Thymus (tissue), 11 donors: ENCODE data around the gene FOXL3. TPM values are rescaled to one million over a fixed set of nuclear protein-coding genes. Genes with fewer than 3 reads are reported as not detected.
A peak's percentile ranks its signal among the peaks of the same experiment; 100 is the strongest.

Source experiments
- DNase-seq, 9 donors: peaks; one replicate each; pipeline ENCODE4 v3.0.0-alpha.2; 2013; ENCODE audit warnings: low spot score in 9 of 9, low read depth in 6 of 9, missing footprints in 1 of 9
- H3K27ac ChIP-seq, 2 donors: one replicate each; pipeline ENCODE4 v1.5.1; 2013; ENCODE audit warnings: control low read depth in 1 of 2, low read depth in 1 of 2, low read length in 1 of 2, mild to moderate bottlenecking in 1 of 2, moderate library complexity in 1 of 2
- H3K27me3 ChIP-seq, 2 donors: one replicate each; pipeline ENCODE4 v1.5.1; 2013; ENCODE audit warnings: low read length in 1 of 2; ENCODE audit not compliant: control insufficient read depth in 2 of 2, insufficient read depth in 1 of 2
- H3K36me3 ChIP-seq, 2 donors: one replicate each; pipeline ENCODE4 v1.5.1; 2013; ENCODE audit warnings: low read length in 1 of 2, mild to moderate bottlenecking in 1 of 2, moderate library complexity in 1 of 2; ENCODE audit not compliant: control insufficient read depth in 2 of 2, insufficient read depth in 2 of 2
- H3K4me1 ChIP-seq, 2 donors: one replicate each; pipeline ENCODE4 v1.5.1; 2013; ENCODE audit warnings: low read length in 2 of 2; ENCODE audit not compliant: control insufficient read depth in 2 of 2, insufficient read depth in 2 of 2
- H3K4me3 ChIP-seq, 2 donors: one replicate each; pipeline ENCODE4 v1.5.1; 2013; ENCODE audit warnings: low read length in 2 of 2, control low read depth in 1 of 2, mild to moderate bottlenecking in 1 of 2
- H3K9me3 ChIP-seq, 2 donors: one replicate each; pipeline ENCODE4 v1.5.1; 2013; ENCODE audit warnings: low read length in 1 of 2, mild to moderate bottlenecking in 1 of 2; ENCODE audit not compliant: control insufficient read depth in 2 of 2, insufficient read depth in 1 of 2
- WGBS: extraction: QIAGEN DNeasy Blood & Tissue Kit; methylation state at CpG from one replicate; pipeline ENCODE4 v1.1.7; 2013; 5-methylcytosine and 5-hydroxymethylcytosine counted together
- polyA plus RNA-seq: library from polyadenylated mRNA; stranded (reverse); fragments of 200-250 nt; gene quantifications from one replicate; pipeline ENCODE4 v1.2.3, GENCODE V29; 2013
- total RNA-seq: library from RNA; stranded (reverse); fragments of 120-200 nt; gene quantifications from one replicate; pipeline ENCODE4 v1.2.4, GENCODE V29; 2013
- donor health status: healthy.

FOXL3 gene
- total and polyA plus RNA-seq, 2 donors, result 0.19 TPM; not detected in 1

DNA sequence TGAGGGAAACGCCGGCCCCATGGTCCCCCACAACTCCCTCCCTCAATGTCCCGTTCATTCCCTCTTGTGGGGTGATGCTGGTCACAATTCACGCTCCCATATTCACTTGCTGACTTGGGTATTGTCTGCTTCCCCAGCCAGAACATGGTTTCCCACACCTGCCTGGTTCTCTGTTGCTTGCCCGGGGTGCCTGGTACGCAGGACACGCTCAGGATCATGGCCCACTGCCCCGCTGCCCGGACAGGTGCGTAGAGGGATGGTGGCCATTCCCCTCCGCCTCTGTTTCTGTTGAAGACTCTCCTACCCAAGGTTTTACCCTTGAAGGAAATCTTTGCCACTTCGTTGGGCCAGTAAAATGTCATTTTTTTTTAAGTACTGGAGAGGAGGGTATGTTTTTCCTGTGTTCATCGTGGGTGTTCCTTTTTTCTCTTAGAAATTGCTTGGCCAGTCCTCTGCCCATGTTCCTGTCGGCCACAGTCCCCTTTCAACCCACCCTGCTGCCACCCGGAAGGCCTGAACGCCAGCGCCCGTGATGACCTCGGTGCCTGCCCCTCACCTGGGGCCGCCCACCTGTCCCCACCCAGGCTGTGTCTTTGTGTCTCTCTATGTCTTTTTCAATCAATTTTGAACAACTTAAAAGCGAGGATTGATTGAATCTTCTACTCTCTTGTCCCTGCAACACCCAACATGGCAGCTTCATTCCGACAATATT is 38.2 kb downstream of the FOXL3 start:
- peaks cover 4 to 8% of the 10 kb centered on the region in 2 donors for H3K4me1 ChIP-seq
- no peaks in the 10 kb centered on the region for H3K36me3 ChIP-seq
- no peak overlapping the region for H3K4me3 ChIP-seq
- H3K9me3 ChIP-seq, result peaks cover 0 to 8% of the 10 kb centered on the region in 2 donors
- peaks cover 2 to 12% of the 10 kb centered on the region in 2 donors for H3K27me3 ChIP-seq
- 90% methylated on average over 22 of the region's 22 CpGs for WGBS
- H3K27ac ChIP-seq, result no peak overlapping the region
- DNase-seq, result no peak

DNA sequence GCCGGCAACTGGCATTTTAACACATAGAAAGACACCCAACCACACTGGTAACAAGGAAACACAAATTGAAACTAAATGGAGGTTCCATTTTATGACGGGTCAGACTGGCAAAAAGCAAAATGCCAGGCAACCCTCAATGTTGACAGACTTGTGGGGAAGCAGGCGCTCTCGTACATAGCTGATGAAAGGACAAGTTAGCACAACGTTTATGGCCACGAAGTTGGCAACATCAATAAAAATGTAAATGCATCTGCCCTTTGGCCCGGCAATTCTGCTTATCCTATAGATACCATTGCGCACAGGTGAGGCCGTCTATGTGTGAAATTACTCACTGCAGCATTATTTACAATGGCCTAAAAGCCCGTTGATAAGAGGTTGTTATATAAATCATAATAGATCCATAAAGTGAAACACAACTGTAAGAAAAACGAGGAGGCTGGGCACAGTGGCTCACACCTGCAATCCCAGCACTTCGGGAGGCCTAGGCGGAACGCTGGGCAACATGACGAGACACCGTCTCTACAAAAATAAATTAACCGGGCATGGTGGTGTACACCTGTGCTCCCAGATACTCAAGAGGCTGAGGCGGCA is 39.8 kb downstream of the FOXL3 start:
- Histone ChIP-seq H3K4me3 (no peak overlapping the region), H3K27me3 (peaks cover 2 to 15% of the 10 kb centered on the region in 2 donors), H3K27ac (no peak overlapping the region), H3K4me1 (peaks cover 4 to 8% of the 10 kb centered on the region in 2 donors), H3K9me3 (peaks cover 0 to 14% of the 10 kb centered on the region in 2 donors), H3K36me3 (no peaks in the 10 kb centered on the region)
- 96% methylated on average over 18 of the region's 18 CpGs for WGBS
- no peak for DNase-seq

DNA sequence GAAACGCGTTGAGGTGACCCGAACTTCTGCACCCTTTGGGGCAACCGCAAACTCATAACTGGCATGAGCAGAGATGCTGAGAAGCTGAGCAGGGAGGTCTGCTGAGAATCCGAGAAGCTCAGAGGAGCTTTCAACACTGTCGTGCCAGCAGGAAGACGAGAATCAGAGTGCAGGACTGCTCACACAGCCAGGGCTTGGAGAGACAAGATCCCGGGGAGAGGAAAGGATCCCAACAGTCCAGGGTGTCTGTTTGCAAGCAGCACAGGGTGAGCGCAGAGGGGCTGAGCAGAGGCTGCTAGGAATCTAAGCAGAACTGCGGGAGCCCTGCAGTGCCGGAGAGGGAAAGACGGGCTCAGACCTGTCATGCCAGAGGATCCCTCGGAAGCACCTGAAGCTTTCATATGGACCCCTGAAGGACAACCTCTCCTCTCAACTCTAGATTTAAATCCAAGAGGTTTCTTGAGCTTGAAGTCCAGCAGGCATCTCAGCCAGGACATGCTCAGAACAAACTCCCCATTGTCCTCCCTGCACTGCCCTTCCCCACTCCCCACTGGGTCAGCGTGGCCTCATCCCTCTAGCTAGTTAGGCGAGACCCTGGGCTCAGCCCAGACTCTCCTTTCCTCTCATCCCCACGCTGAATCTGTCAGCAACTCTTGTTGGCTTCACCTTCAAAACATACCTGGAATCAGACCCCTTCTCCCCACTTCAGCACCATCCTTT is 40.7 kb downstream of the FOXL3 start:
- H3K27me3 ChIP-seq, result peaks cover 2 to 15% of the 10 kb centered on the region in 2 donors
- peaks cover 0 to 13% of the 10 kb centered on the region in 2 donors for H3K9me3 ChIP-seq
- no peak overlapping the region for H3K4me3 ChIP-seq
- H3K36me3 ChIP-seq, result no peaks in the 10 kb centered on the region
- WGBS, result 91% methylated on average over 16 of the region's 16 CpGs
- H3K4me1 ChIP-seq, result peaks cover 4 to 8% of the 10 kb centered on the region in 2 donors
- H3K27ac ChIP-seq, result no peak overlapping the region
- no peak for DNase-seq

DNA sequence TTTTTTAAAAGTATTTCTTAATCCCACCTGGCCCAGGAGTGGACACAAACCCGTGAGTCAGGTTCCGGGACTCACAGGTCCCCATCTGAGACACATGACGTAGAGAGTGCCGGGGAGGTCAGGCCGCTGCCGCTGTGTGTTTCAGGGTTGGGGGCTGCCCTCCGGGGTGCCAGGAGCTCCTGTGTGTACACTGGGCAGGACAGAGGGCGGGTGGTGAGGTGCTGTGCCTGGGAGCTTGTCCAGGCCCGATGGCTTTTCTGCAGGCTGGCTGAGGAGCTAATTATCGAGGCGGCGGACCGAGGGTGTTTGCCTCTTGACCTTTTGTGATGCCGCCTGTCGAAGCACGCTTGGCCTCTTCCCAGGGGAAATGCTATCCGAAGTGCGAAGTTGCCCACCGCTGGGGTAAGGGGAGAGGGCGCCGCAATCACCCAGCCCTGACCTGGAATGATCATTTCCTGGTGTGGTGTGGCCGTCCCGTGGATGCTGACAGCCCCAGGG is 42.1 kb downstream of the FOXL3 start:
- H3K27ac ChIP-seq, result no peak overlapping the region
- DNase-seq, result no peak
- peaks cover 2 to 15% of the 10 kb centered on the region in 2 donors for H3K27me3 ChIP-seq
- H3K36me3 ChIP-seq, result no peaks in the 10 kb centered on the region
- 85% methylated on average over 23 of the region's 23 CpGs for WGBS
- H3K4me3 ChIP-seq, result no peak overlapping the region
- H3K4me1 ChIP-seq, result peaks cover 4 to 12% of the 10 kb centered on the region in 2 donors
- peaks cover 0 to 7% of the 10 kb centered on the region in 2 donors for H3K9me3 ChIP-seq

DNA sequence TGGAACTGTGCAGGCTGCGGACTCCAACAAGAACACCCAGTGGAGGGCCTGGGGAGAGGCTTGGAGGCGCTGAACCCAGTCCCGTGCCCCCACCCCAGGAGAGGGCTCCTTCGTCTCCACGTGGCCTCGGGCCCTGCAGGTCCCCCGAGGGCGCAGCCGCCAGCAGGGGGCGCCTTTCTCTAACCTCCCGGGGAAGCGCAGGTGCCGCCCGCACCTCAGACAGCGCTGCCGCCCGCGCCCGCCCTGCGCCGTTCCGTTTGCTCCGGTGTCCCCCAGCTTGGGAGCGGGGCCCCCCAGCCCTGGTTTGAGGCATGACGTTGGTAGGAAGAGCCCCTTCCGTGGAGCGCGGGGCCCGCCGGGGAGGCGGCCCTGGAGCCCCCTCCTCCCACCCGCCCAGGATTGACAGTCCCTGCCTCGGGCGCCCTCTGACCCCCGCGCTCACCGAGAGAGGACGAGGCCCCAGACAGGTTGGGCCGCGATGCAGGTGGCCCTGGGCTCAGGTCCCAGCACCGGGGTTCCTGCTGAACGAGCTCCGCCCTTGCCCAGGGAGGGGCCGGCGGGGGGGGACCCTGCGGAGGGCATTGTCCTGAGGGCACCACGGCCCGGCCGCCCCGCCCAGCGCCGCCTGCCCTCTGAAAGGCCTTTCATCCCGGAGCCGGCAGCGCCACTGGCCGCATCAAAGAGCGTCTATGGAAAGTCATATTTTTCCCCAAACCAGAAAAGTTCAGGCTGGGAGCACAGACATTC is 42.8 kb downstream of the FOXL3 start:
- DNase-seq, result peak in 7 of 9 donors; percentile 53 to 88 (median 74)
- H3K27ac ChIP-seq, result peak overlapping the region in 1 of 2 donors; percentile 12
- 13% methylated on average over 57 of the region's 57 CpGs for WGBS
- H3K4me3 ChIP-seq, result peak overlapping the region in 1 of 2 donors; percentile 23
- peaks cover 8 to 19% of the 10 kb centered on the region in 2 donors for H3K4me1 ChIP-seq
- H3K36me3 ChIP-seq, result no peaks in the 10 kb centered on the region
- H3K27me3 ChIP-seq, result peaks cover 2 to 15% of the 10 kb centered on the region in 2 donors
- H3K9me3 ChIP-seq, result peaks cover 0 to 7% of the 10 kb centered on the region in 2 donors

DNA sequence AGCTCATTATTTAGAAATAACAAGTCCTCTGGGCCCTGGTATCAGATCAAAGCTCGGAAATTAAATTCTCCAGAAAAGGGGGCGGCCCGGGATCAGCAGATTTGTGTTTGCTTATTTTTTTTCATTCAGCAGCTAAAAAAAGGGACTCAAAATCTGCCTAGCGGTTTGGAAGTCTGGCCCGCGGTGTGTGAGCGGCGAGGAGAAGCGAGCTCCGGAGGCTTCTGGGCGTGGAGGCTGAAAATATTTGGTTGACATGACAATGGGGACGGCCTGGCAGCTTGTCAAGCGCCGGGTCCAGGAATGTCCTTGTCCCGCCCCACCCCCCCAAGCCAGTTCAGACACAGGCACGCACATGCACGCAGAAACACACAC is 43.4 kb downstream of the FOXL3 start:
- 85% methylated on average over 17 of the region's 17 CpGs for WGBS
- Histone ChIP-seq H3K36me3 (no peaks in the 10 kb centered on the region), H3K4me1 (peaks cover 8 to 20% of the 10 kb centered on the region in 2 donors), H3K9me3 (peaks cover 0 to 7% of the 10 kb centered on the region in 2 donors), H3K4me3 (no peak overlapping the region), H3K27me3 (peaks cover 2 to 15% of the 10 kb centered on the region in 2 donors), H3K27ac (peak overlapping the region in 1 of 2 donors; percentile 12)
- DNase-seq, result no peak

DNA sequence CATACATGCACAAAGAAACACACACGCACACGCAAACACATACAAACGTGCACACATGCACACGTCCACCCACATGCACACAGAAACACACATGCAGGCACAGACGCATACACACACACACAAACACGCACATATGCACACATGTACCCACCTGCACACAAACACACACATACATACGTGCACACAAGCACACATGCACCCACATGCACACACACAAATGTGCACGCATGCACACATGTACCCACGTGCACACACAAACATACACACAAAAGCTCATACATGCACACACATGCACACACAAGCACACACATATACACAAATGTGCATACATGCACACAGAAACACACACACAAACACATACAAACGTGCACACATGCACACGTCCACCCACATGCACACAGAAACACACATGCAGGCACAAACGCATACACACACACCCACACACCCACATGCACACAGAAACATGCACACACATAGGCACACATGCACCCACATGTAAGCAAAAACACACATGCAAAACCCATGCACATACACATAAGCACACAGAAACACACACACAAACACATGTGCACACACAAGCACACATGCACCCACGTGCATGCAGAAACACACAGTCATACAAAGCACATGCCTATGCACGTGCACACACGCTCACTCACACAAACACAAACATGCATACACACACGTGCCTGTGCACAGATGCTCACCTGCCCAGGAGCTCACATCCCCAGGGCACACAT is 44.8 kb downstream of the FOXL3 start:
- H3K27me3 ChIP-seq, result peaks cover 2 to 17% of the 10 kb centered on the region in 2 donors
- WGBS, result 97% methylated on average over 16 of the region's 16 CpGs
- DNase-seq, result no peak
- H3K4me3 ChIP-seq, result no peak overlapping the region
- no peaks in the 10 kb centered on the region for H3K36me3 ChIP-seq
- H3K9me3 ChIP-seq, result peaks cover 0 to 7% of the 10 kb centered on the region in 2 donors
- peaks cover 8 to 20% of the 10 kb centered on the region in 2 donors for H3K4me1 ChIP-seq
- H3K27ac ChIP-seq, result no peak overlapping the region
